OCI-LY7 (cell line): ENCODE data around the gene LRRFIP1.

ENCODE experiments used
- EZH2phosphoT487 ChIP-seq: fragments of 200-600 bp; sonication (generic); IDR thresholded peaks from 2 replicates; pipeline ENCODE4 v1.6.1; 2018; ENCODE audit warnings: low read depth, borderline replicate concordance, mild to moderate bottlenecking, mixed run types, antibody characterized with exemption, low read length, moderate library complexity, mixed read lengths
- TF ChIP-seq, protein P1 (sequence below): fragments of 200-600 bp; sonication (generic); conservative IDR thresholded peaks from 2 replicates; pipeline ENCODE4 v1.5.1; 2014; ENCODE audit warnings: mild to moderate bottlenecking, antibody characterized with exemption, low read length, moderate library complexity, mixed read lengths

DNA sequence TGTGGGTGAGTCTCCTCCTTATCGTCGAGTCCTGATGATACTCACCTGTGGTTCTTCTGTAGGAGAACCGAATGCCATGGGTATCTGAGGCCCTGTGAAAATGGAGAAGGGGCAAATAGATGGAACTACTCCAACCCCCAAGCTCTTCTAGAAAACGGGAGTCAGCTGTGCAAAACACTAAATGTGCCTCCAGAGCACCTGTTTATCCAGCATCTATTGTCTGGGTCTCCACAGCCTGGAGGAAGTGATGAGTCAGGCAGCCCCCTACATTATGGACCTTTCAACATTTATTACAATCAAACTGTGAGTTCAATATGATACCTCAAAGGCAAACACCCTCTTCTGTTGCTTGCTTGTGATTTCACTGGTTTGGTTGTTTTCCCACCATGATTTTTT lies 9.8 kb upstream of the LRRFIP1 start:
- TF ChIP-seq, protein P1, sequence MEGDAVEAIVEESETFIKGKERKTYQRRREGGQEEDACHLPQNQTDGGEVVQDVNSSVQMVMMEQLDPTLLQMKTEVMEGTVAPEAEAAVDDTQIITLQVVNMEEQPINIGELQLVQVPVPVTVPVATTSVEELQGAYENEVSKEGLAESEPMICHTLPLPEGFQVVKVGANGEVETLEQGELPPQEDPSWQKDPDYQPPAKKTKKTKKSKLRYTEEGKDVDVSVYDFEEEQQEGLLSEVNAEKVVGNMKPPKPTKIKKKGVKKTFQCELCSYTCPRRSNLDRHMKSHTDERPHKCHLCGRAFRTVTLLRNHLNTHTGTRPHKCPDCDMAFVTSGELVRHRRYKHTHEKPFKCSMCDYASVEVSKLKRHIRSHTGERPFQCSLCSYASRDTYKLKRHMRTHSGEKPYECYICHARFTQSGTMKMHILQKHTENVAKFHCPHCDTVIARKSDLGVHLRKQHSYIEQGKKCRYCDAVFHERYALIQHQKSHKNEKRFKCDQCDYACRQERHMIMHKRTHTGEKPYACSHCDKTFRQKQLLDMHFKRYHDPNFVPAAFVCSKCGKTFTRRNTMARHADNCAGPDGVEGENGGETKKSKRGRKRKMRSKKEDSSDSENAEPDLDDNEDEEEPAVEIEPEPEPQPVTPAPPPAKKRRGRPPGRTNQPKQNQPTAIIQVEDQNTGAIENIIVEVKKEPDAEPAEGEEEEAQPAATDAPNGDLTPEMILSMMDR = no peak
- TF ChIP-seq EZH2phosphoT487 = no peak
